ENCODE data around the gene RGS17. TPM values are rescaled to one million over a fixed set of nuclear protein-coding genes. Genes with fewer than 3 reads are reported as not detected.

The RGS17 gene
- total and polyA plus RNA-seq, 5 experiments from 2014 or later: 0.13 TPM; not detected in 4

GRCh38 chr6:153063936-153064335 is 67.1 kb downstream of the RGS17 start:
- Mint-ChIP-seq H3K36me3 (peaks cover 0 to 5% (median 2%) of the 10 kb centered on the region in 3 donors), H3K4me1 (no peaks in the 10 kb centered on the region), H3K27me3 (peaks cover 13 to 51% (median 28%) of the 10 kb centered on the region in 5 donors), H3K4me3 (no peak overlapping the region), H3K27ac (no peak overlapping the region), H3K9me3 (peaks cover 12 to 41% (median 25%) of the 10 kb centered on the region in 9 donors)
- DNase-seq (no peak), ATAC-seq (no peak)
- POLR2A ChIA-PET: no interaction called here

DNA sequence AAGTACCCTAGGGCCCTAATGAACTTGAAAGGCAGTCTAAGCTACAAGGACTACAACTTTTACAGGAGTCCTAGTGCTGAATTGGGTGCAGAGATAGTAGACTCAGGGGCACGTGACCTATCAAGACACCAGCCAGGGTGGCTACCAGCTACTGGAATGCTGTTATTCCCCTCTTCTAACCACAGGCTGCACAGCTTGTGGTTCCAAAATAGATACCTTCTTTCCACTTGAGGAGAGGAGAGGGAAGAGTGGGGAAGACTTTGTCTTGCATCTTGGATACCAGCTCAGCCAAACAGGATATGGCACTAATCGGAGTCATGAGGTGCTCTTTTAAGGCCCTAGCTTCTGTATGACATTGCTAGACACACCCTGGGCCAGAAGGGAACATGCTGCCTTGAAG is 68.6 kb downstream of the RGS17 start:
- Mint-ChIP-seq H3K4me1 (no peaks in the 10 kb centered on the region), H3K27me3 (peaks cover 18 to 54% (median 28%) of the 10 kb centered on the region in 5 donors), H3K4me3 (no peak overlapping the region), H3K9me3 (peaks cover 8 to 38% (median 25%) of the 10 kb centered on the region in 9 donors), H3K36me3 (peaks cover 0 to 5% (median 2%) of the 10 kb centered on the region in 3 donors), H3K27ac (no peak overlapping the region)
- POLR2A ChIA-PET: no interaction called here
- DNase-seq (no peak), ATAC-seq (no peak)

DNA sequence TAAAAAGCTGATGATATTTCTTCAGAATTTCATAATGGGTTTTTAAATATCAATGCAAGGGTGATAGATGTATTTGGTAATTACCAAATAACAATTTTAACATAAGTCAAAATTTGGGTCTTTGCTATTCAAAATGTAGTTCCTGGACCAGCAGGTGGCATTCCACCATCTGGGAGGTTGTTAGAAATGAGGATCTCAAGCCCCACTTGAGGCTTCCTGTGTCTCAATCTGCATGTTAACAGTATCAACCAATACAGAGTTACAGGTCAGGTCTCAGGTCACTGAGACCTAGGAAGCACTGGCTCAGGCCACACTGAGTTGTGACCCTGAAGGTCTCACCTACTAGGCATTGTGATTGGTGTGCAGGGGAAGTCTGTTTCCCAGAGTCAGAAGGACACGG is 71.3 kb downstream of the RGS17 start:
- DNase-seq (no peak), ATAC-seq (no peak)
- Mint-ChIP-seq H3K4me1 (no peaks in the 10 kb centered on the region), H3K9me3 (peaks cover 5 to 20% (median 11%) of the 10 kb centered on the region in 9 donors), H3K27me3 (peaks cover 15 to 61% (median 23%) of the 10 kb centered on the region in 5 donors), H3K36me3 (peaks cover 0 to 2% (median under 1%) of the 10 kb centered on the region in 3 donors), H3K27ac (no peak overlapping the region), H3K4me3 (no peak overlapping the region)
- POLR2A ChIA-PET: no interaction called here

- peaks cover 15 to 61% (median 23%) of the 10 kb centered on the region in 5 donors for H3K27me3 Mint-ChIP-seq
- H3K36me3 Mint-ChIP-seq: peaks cover 0 to 2% (median 0%) of the 10 kb centered on the region in 3 donors
- ATAC-seq (no peak), DNase-seq (no peak)
- no peak overlapping the region for H3K27ac Mint-ChIP-seq
- POLR2A ChIA-PET: no interaction called here
- H3K4me1 Mint-ChIP-seq: no peaks in the 10 kb centered on the region
- H3K9me3 Mint-ChIP-seq: peaks cover 4 to 20% (median 11%) of the 10 kb centered on the region in 9 donors
- H3K4me3 Mint-ChIP-seq: no peak overlapping the region
Observed at GRCh38 chr6:153059311-153059710, 71.8 kb downstream of the RGS17 start.

DNA sequence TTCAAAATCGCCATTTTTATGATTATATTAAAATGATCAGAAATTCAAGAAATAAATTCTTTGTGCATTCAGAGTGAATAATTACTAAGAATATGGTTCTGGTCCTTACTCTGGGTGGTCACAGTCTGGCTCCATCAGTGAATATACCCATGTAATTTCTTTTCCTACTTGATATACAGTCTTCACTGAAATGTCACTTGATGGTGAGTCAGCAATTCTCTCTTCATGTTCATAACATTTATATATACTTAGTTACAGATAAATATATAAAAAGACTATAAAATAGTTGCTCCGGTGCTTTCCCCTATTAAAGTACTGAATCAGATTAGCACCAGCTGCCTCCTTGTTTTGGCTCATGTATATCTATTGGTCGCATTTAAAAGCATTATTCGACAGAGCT is 72.2 kb downstream of the RGS17 start:
- Mint-ChIP-seq H3K36me3 (peaks cover 0 to 2% (median 0%) of the 10 kb centered on the region in 3 donors), H3K27me3 (peaks cover 13 to 58% (median 20%) of the 10 kb centered on the region in 5 donors), H3K27ac (no peak overlapping the region), H3K9me3 (peaks cover 4 to 17% (median 10%) of the 10 kb centered on the region in 9 donors), H3K4me3 (no peak overlapping the region), H3K4me1 (no peaks in the 10 kb centered on the region)
- DNase-seq: no peak
- ATAC-seq: no peak
- POLR2A ChIA-PET: no interaction called here

DNA sequence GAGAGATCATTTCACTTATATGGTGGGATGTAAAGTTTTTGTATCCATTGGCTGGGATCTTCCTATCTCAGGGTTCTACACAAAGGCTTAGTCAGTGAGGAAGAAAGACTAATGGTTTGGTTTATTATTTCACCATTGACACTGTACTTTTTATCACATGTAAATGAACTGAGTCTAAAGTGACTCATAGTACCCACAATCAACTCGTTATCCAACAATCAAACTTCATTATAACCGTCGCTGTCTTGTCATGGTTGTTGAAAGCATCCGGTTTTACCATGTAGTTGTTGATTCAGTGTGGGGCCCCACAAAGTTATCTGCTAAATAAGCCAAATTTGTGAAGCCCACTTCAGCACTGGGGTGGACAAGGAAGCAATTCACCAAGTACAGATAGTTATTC is 72.8 kb downstream of the RGS17 start:
- DNase-seq (no peak), ATAC-seq (no peak)
- peaks cover 8 to 51% (median 14%) of the 10 kb centered on the region in 5 donors for H3K27me3 Mint-ChIP-seq
- no peak overlapping the region for H3K4me3 Mint-ChIP-seq
- H3K36me3 Mint-ChIP-seq: peaks cover 0 to under 1% (median 0%) of the 10 kb centered on the region in 3 donors
- POLR2A ChIA-PET: no interaction called here
- peaks cover under 1 to 11% (median 4%) of the 10 kb centered on the region in 9 donors for H3K9me3 Mint-ChIP-seq
- no peak overlapping the region for H3K27ac Mint-ChIP-seq
- no peaks in the 10 kb centered on the region for H3K4me1 Mint-ChIP-seq

GRCh38 chr6:153056308-153056707 is 74.8 kb downstream of the RGS17 start:
- no peak overlapping the region for H3K27ac Mint-ChIP-seq
- POLR2A ChIA-PET: no interaction called here
- no peak for DNase-seq
- peaks cover 0 to 5% (median 0%) of the 10 kb centered on the region in 9 donors for H3K9me3 Mint-ChIP-seq
- H3K4me1 Mint-ChIP-seq: no peaks in the 10 kb centered on the region
- ATAC-seq: no peak
- peaks cover 0 to 6% (median 0%) of the 10 kb centered on the region in 3 donors for H3K36me3 Mint-ChIP-seq
- H3K4me3 Mint-ChIP-seq: no peak overlapping the region
- H3K27me3 Mint-ChIP-seq: peaks cover 6 to 37% (median 13%) of the 10 kb centered on the region in 5 donors

DNA sequence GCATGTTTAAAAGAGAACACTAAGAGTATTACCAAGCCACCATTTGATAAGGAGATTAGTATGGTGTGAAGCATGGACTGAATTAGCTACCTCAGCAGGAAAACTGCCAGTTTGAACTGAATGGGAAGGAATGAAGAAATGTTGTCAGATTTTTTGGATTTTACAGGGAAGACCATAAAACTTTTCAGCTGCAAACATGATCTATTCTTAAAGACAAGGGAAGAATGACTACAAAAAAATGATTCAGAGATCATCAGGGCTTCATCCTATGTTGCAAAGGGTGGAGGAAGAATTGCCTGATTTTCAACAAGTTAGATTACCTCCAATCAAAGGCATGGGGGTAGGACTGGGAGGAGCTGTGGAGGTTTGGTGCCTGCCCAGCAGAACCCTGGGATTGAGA is 79.3 kb downstream of the RGS17 start:
- H3K9me3 Mint-ChIP-seq: peaks cover 0 to 16% (median 0%) of the 10 kb centered on the region in 9 donors
- H3K36me3 Mint-ChIP-seq: peaks cover 0 to 7% (median 0%) of the 10 kb centered on the region in 3 donors
- POLR2A ChIA-PET: no interaction called here
- no peak overlapping the region for H3K27ac Mint-ChIP-seq
- ATAC-seq (no peak), DNase-seq (no peak)
- H3K4me1 Mint-ChIP-seq: no peaks in the 10 kb centered on the region
- peaks cover 1 to 25% (median 6%) of the 10 kb centered on the region in 5 donors for H3K27me3 Mint-ChIP-seq
- H3K4me3 Mint-ChIP-seq: no peak overlapping the region

DNA sequence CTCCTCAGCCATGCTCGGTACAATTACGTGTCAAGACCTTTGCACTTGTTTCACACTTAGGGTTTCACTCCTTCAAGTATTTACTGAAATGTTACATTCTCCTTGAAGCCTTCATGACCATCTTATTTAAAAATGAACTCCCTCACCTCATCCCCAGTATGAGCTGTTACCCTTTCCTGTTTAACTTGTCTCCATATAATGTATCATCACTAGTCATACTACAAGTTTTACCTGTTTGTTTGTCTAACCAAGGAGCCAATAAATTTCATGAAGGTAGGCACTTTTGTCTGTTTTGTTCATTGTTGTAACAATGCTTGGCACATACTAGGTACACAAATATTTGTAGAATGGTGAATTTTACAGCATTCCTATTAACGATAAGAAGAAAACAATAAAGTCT is 82.5 kb downstream of the RGS17 start:
- Mint-ChIP-seq H3K4me3 (no peak overlapping the region), H3K27me3 (peaks cover 0 to 6% (median 1%) of the 10 kb centered on the region in 5 donors), H3K27ac (no peak overlapping the region), H3K9me3 (peaks cover 0 to 16% (median 0%) of the 10 kb centered on the region in 9 donors), H3K36me3 (peaks cover 0 to 7% (median 0%) of the 10 kb centered on the region in 3 donors), H3K4me1 (no peaks in the 10 kb centered on the region)
- DNase-seq (no peak), ATAC-seq (no peak)
- POLR2A ChIA-PET: no interaction called here

DNA sequence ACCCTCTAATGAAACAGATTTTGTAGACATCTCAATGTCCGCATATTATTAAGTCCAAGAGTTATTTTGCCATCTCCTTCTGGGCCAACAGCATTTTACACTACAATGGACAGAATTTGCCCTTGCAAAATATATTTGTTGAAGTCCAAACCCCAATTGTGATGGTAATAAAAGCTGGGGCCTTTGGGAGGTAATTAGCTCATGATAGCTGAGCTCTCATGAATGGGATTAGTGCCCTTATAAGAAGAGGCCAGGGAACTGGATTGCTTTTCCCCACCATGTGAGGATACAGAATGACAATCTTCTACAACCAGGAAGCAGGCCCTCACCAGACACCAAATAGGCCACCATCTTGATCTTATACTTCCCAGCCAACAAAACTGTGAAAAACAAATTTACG is 83.7 kb downstream of the RGS17 start:
- H3K4me1 Mint-ChIP-seq: no peaks in the 10 kb centered on the region
- peaks cover 0 to 6% (median 1%) of the 10 kb centered on the region in 5 donors for H3K27me3 Mint-ChIP-seq
- POLR2A ChIA-PET: no interaction called here
- H3K9me3 Mint-ChIP-seq: peaks cover 0 to 16% (median 0%) of the 10 kb centered on the region in 9 donors
- H3K36me3 Mint-ChIP-seq: peaks cover 0 to 7% (median 0%) of the 10 kb centered on the region in 3 donors
- ATAC-seq (no peak), DNase-seq (no peak)
- H3K4me3 Mint-ChIP-seq: no peak overlapping the region
- H3K27ac Mint-ChIP-seq: no peak overlapping the region

DNA sequence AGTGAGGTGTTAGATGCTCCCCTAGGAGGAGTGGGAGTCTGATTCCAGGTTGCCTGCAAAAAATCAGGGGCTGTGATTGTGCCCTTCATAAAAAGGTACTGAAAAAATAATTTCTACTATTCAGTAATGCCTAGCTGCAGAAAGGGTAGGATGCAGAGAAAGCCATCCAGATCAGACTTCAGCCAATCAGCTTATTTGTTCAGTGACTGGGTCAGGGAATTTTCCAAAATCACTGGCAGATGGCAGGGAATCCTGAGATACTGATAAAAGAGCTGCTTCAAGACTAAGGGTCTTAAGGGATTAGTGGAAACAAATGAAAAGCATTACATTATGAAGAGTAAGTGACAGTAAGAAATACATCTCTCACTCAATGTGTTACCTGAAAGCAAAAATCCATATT is 85.8 kb downstream of the RGS17 start:
- POLR2A ChIA-PET: no interaction called here
- no peak for DNase-seq

GRCh38 chr6:153044295-153044694 is 86.8 kb downstream of the RGS17 start:
- DNase-seq: no peak
- Mint-ChIP-seq H3K4me3 (no peak overlapping the region), H3K4me1 (no peaks in the 10 kb centered on the region), H3K27me3 (peaks cover 0 to 6% (median 1%) of the 10 kb centered on the region in 5 donors), H3K9me3 (peaks cover 0 to 16% (median 0%) of the 10 kb centered on the region in 9 donors), H3K27ac (no peak overlapping the region), H3K36me3 (no peaks in the 10 kb centered on the region)
- POLR2A ChIA-PET: no interaction called here
- no peak for ATAC-seq

More for the DNA sequence above, 85.8 kb downstream of the RGS17 start:
- Mint-ChIP-seq H3K36me3 (no peaks in the 10 kb centered on the region), H3K4me1 (no peaks in the 10 kb centered on the region), H3K27ac (no peak overlapping the region), H3K27me3 (peaks cover 0 to 6% (median 1%) of the 10 kb centered on the region in 5 donors), H3K9me3 (peaks cover 0 to 16% (median 0%) of the 10 kb centered on the region in 9 donors), H3K4me3 (no peak overlapping the region)
- no peak for ATAC-seq

DNA sequence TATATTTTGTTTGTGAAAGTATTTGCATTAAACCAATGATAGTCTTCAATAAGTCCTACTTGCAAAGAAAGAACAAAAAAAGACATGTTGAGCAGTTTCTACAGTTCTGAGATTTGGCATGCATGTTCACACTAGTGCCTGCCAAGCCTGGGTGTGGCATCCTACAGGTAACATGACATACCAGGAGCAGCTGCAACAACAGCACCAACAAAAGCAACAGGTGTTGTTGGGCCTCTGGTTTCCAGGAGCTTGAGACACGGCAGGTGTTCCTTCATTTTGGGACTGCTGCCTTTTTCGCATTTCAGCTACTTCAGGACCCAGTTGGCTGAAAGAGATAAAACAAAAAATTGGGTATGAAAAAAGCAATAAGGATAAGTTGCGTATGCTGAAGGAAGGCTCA is 87.4 kb downstream of the RGS17 start:
- ATAC-seq (no peak), DNase-seq (no peak)
- Mint-ChIP-seq H3K27ac (no peak overlapping the region), H3K4me1 (no peaks in the 10 kb centered on the region), H3K27me3 (peaks cover 0 to 8% (median 1%) of the 10 kb centered on the region in 5 donors), H3K9me3 (peaks cover 0 to 14% (median 0%) of the 10 kb centered on the region in 9 donors), H3K36me3 (no peaks in the 10 kb centered on the region), H3K4me3 (no peak overlapping the region)
- POLR2A ChIA-PET: no interaction called here
